Activated T-cell treated with anti-CD3 and anti-CD28 coated beads, Interleukin-2, amount 50 U/mL, for 1 hour (primary cell): ENCODE results near the gene KIF14.
"Not testable (repeated sequence)": the region's sequence is repeated elsewhere in the genome, so short reads cannot be mapped to it uniquely, and the experiment has no call there.

Experiments used
- DNase-seq: peaks from one replicate; pipeline ENCODE4 v3.0.0-alpha.2; 2020

KIF14 gene

GRCh38 chr1:200542162-200542561 lies 78.4 kb downstream of the KIF14 start:
- no peak for DNase-seq

- no peak for DNase-seq
Observed at GRCh38 chr1:200540281-200540680, 80.3 kb downstream of the KIF14 start.

GRCh38 chr1:200538179-200538578 lies 82.4 kb downstream of the KIF14 start:
- no peak for DNase-seq

GRCh38 chr1:200535605-200536004 lies 84.9 kb downstream of the KIF14 start:
- DNase-seq = no peak

DNA sequence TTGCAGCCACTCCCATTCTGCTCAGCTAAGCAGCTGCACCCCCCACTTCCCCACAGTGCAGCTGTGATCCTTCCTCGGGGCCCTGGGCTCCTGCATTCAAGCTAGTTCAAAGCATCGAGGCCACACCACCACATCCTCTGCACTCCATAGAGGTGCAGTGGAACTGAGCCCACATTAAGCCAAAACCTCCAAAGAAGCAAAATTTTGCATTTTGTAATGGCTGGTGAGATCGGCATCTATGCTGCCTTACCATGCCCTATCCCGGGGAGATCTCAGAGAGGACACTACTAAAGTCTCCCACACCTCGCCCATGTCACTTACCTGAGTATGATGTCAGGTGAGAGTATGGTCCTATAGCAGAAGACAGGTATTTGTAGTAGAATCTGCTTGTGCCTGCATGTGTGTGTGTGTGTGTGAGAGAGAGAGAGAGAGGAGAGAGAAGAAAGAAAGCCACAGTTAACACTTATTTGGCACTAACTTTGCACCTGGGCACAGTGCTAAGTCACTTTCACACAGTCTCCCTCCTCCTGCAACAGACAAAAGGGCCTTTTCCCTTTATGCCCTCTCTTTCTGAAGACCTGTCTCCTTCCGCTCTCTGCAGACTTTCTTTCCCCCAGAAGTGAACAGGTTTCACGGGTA lies 89.8 kb downstream of the KIF14 start:
- DNase-seq = peak; percentile 44

DNA sequence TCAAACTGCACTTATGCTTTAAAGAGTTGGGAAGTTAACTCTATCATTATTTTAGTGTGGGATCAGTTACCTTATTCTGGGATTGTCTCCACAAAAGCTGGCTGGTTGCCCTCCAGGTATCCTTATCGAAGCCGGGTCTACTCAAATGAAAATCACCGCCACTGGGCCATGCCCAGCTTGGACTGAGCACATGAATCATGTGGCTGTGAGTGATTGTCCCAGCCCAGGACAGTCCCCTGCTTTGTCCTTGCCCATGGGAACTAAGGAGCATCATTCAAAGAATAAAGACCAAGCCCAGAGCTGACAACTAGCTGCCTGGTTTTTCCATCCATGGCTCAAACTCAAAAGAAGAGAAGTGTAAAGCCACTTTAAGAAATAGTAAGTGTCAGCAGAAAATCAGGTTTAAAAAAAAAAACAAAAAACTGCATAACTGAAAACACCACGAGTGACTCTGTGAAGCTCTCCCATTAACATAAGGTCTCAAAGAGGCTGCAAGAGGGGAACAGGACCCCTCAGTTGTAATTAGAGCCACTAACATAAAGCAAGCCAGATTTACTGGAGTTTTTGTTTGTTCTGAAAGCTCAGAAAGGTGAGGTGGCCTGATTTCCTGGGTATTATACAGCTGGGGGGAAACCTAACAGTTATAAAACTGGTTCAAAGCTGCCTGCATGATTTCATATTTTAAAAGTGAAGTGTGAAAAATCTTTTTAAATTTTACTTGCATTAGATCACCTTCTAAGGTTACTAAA lies 91.5 kb downstream of the KIF14 start:
- DNase-seq = no peak

- DNase-seq = no peak
Observed at GRCh38 chr1:200527670-200528069, 92.9 kb downstream of the KIF14 start.

- DNase-seq = no peak
Observed at GRCh38 chr1:200526709-200527612, 93.6 kb downstream of the KIF14 start.

GRCh38 chr1:200525090-200525987 lies 95.2 kb downstream of the KIF14 start:
- DNase-seq = no peak

DNA sequence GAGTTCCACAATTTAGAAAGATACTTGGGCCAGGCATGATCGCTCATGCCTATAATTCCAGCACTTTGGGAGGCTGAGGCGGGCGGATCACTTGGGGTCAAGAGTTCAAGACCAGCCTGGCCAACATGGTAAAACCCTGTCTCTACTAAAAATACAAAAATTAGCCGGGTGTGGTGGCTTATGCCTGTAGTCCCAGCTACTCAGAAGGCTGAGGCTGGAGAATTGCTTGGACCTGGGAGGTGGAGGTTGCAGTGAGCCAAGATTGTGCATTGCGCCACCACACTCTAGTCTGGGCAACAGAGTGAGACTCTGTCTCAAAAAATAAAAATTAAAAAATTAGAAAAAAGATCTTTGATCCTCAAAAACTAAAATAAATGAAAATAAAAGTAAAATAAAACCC lies 96.0 kb downstream of the KIF14 start:
- not testable (repeated sequence) for DNase-seq

GRCh38 chr1:200524092-200524491 lies 96.5 kb downstream of the KIF14 start:
- DNase-seq = no peak

DNA sequence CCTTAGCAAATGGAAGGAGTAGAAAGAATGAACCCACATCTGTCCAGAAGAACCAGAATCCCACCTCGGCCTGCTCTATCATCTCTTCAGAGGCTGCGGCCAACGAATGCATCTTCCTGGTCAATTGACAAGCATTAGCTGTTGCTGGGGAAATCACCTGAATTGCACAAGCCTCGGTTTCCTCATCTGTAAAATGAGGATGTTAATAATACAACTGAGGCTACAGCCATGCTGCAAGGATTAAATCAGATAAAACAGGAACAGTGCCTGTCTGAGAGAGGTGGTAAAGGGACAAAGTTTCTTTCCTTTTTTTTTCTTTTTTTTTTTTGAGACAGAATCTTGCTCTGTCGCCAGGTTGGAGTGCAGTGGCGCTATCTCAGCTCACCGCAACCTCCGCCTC lies 99.8 kb downstream of the KIF14 start:
- no peak for DNase-seq

- DNase-seq = no peak
Observed at GRCh38 chr1:200518524-200518923, 102.0 kb downstream of the KIF14 start.

DNA sequence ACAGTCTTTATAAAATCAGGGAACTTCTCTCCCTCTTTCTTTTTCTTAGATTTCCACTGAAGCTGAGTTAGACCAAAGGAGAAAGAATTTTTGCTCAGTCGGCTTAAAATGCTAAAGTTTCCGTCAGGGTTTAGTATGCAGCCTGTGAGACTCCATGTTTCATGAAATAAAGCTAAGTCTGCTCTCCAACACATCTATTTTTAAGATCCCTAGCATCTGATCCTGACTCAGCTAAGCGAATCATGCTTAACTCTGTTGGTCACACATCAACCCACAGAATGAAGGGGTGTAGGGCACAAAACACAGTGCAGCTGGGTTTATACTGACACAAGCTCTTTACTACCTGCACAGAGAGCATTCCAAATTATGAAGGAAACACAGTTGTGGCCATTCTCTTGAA lies 108.4 kb downstream of the KIF14 start:
- no peak for DNase-seq

DNA sequence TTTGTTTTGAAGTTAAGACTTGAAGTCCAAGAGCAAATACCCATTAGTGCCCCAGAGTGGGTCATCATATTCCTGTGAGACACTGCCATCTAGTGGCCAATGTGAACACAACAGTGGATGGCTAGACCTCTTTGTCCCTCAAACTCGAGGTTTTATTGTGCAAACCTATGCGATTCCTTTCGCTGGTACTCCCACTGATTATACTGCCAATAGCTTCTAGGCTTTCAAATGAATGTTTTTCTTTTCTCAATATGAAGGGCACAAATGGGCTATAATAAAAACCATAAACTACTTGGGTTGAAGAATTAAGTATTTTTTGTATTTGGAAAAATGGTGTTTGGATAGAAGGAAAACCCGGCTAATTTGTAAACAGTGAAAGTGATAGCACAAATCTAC lies 110.3 kb downstream of the KIF14 start:
- DNase-seq = peak; percentile 44

DNA sequence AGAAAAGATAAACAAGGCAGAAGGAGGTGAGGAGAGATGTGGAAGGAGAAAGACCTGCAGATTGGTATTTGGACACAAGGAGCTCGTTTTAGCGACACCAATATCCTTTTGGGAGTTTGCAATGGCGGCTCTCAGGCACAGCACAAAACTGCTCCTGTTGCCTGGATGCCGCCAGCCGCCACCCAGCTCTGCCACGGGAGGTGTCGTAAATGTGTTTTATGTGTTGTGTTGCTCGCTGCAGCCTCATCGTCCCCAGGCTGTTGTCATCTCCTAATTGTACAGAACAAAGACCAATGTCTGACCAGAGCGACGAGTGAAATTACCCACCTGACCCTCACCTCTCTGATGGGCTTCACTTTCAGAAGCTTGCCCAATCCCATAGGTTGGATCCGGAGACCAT lies 114.1 kb downstream of the KIF14 start:
- no peak for DNase-seq

- no peak for DNase-seq
Observed at GRCh38 chr1:200505257-200505656, 115.3 kb downstream of the KIF14 start.
